Heart left ventricle (tissue), 16 donors: ENCODE results near the gene BYSL. TPM values are rescaled to one million over a fixed set of nuclear protein-coding genes. Genes with fewer than 3 reads are reported as not detected.

Experiments used
- ATAC-seq, 4 donors: fragments of 200-7000 bp; cut with Tn5 transposase; one replicate each; pipeline ENCODE4 v1.9.1; 2020 to 2022; ENCODE audit warnings: moderate library complexity in 4 of 4, mild to moderate bottlenecking in 3 of 4, moderate number of reproducible peaks in 1 of 4
- DNase-seq, 5 donors: peaks; one replicate each; pipeline ENCODE4 v3.0.0-alpha.2; 2020
- H3K27ac ChIP-seq, 12 donors: fragments of 200-600 bp; sonication (generic) in 4 of 12; one replicate each; pipeline versions ENCODE4 v1.5.0 to v1.8.0; 2016 to 2022; ENCODE audit warnings: mild to moderate bottlenecking in 2 of 12
- H3K27me3 ChIP-seq, 9 donors: fragments of 200-600 bp; sonication (generic) in 2 of 9; one replicate each; pipeline versions ENCODE4 v1.5.1 to v1.8.0; 2016 to 2022; ENCODE audit warnings: mild to moderate bottlenecking in 3 of 9
- H3K36me3 ChIP-seq, 9 donors: fragments of 200-600 bp; sonication (generic) in 2 of 9; one replicate each; pipeline versions ENCODE4 v1.5.0 to v1.8.0; 2018 to 2022; ENCODE audit warnings: mild to moderate bottlenecking in 2 of 9
- H3K4me1 ChIP-seq, 12 donors: fragments of 200-600 bp; sonication (generic) in 4 of 12; one replicate each; pipeline versions ENCODE4 v1.5.0 to v1.8.0; 2016 to 2022; ENCODE audit warnings: mild to moderate bottlenecking in 3 of 12
- H3K4me3 ChIP-seq, 12 donors: fragments of 200-600 bp; sonication (generic) in 4 of 12; one replicate each; pipeline versions ENCODE4 v1.5.0 to v1.8.0; 2017 to 2022; ENCODE audit warnings: mild to moderate bottlenecking in 9 of 12, moderate library complexity in 4 of 12
- H3K9me3 ChIP-seq, 12 donors: fragments of 200-600 bp; sonication (generic) in 4 of 12; one replicate each; pipeline versions ENCODE4 v1.5.0 to v1.8.0; 2016 to 2022; ENCODE audit warnings: mild to moderate bottlenecking in 1 of 12
- CTCF ChIP-seq, 12 donors: fragments of 200-600 bp; sonication (generic) in 4 of 12; IDR thresholded peaks; one replicate each; pipeline versions ENCODE4 v1.5.0 to v1.8.0; 2018 to 2022; ENCODE audit warnings: antibody characterized with exemption in 12 of 12, mild to moderate bottlenecking in 5 of 12
- POLR2A ChIP-seq, 2 donors: fragments of 450-650 bp; IDR thresholded peaks; one replicate each; pipeline ENCODE4 v1.6.1; 2017; ENCODE audit warnings: antibody characterized with exemption in 2 of 2, mild to moderate bottlenecking in 2 of 2, moderate library complexity in 2 of 2
- WGBS, 4 donors: extraction: QIAGEN DNeasy Blood & Tissue Kit in 2 of 4; methylation state at CpG; one replicate each; pipeline versions ENCODE4 v1.1.5 to v1.1.7; 2013 to 2018; 5-methylcytosine and 5-hydroxymethylcytosine counted together
- intact Hi-C, 10 donors: fragments of 100-400 bp; cut with DNase I; formaldehyde crosslinking; loops; one replicate each; pipeline versions ENCODE4 v1.11.1 to v1.14.2; 2022
- polyA plus RNA-seq, 2 donors: library from polyadenylated mRNA; stranded (reverse); fragments of 200-250 nt; gene quantifications; one replicate each; pipeline ENCODE4 v1.2.3, GENCODE V29; 2013
- total RNA-seq, 9 donors: library from RNA; depleted of rRNA in 2 of 9; stranded (reverse); fragments of >200 nt in 2 of 9; fragmentation: NEBNext Ultra II Directional in 3 of 9; extraction: Animal tissue kit (Norgen Biotek cat#: 25700) in 3 of 9; gene quantifications; one replicate each; pipeline versions ENCODE4 v1.1.0 to v1.2.4, GENCODE V29; 2016 to 2023
- donor health status: ischemic (EF 13 %, LVEDD 7.1; RV severe dilation, severe dysfunction).
- donor health status: healthy with polysubstance abuse.
- donor health status: DM: no; HTN: yes; CAD: no.
- donor health status: DM: no; HTN: no; CAD: no.
- donor health status: ischemic (EF 25% LVEDD 6.9; RV normal size, moderate dysfunction).
- donor health status: ischemic (EF 25% LVEDD 5.7; RV mildly dilated, moderate dysfunction).
- donor health status: healthy.
- donor health status: DM: yes; HTN: yes; CAD: no.
- donor health status: ischemic (EF 35%, LVEDD 5.7; RV mildly dilated, moderate dysfunction).
- donor health status: nonischemic (EF 11% LVEDD 7.7; RV severe dilation, severe dysfunction).
- donor health status: DM: yes; HTN: yes; CAD: no.
- donor health status: PGD.
- donor health status: ischemic (EF 29% LVEDD 5.4; RV normal size, mild dysfunction).
- donor health status: nonischemic (EF 23%, LVEDD 6.1; RV moderate dilation, normal function).

The BYSL gene
- total and polyA plus RNA-seq, 11 donors, result 4.5 to 26.3 (median 9.2) TPM

GRCh38 chr6:41939848-41940758 is 18.8 kb downstream of the BYSL start:
- TF ChIP-seq POLR2A (IDR thresholded peaks at IDR 0.05) (no peak), CTCF (IDR thresholded peaks at IDR 0.05) (no peak)
- 19 to 39% (median 23%) methylated on average over 21 to 27 of the region's 27 CpGs for WGBS, 4 donors
- intact Hi-C loops, result loop anchor here (1.0 to 10.0 kb wide), 7 partner anchors 93 to 158 kb away; partner anchors contain the start of genes TOMM6 (in 6 of the 10) and PRICKLE4 (in 2 of the 10)
- ATAC-seq, result no peak
- H3K9me3 ChIP-seq, result no peaks in the 10 kb centered on the region
- H3K36me3 ChIP-seq, result peaks cover 0 to 36% (median 15%) of the 10 kb centered on the region in 9 donors
- DNase-seq, result peak in 1 of 5 donors; percentile 43
- no peaks in the 10 kb centered on the region for H3K27me3 ChIP-seq
- peak overlapping the region; percentile 54 to 95 (median 86) for H3K27ac ChIP-seq
- peaks cover 7 to 77% (median 52%) of the 10 kb centered on the region in 12 donors for H3K4me1 ChIP-seq
- peak overlapping the region; percentile 63 to 99 (median 88) for H3K4me3 ChIP-seq

- peaks cover 7 to 70% (median 52%) of the 10 kb centered on the region in 12 donors for H3K4me1 ChIP-seq
- intact Hi-C loops, result loop anchor here in 8 of 10 donors (1.0 to 5.0 kb wide), 6 partner anchors 46 to 159 kb away; partner anchors contain the start of genes PRICKLE4 (in 2 of the 8), TOMM6 (in 1 of the 8) and USP49 (in 1 of the 8)
Observed at GRCh38 chr6:41940759-41941279, 19.5 kb downstream of the BYSL start.

GRCh38 chr6:41941280-41942066 is 20.2 kb downstream of the BYSL start, which contains the start of gene CCND3:
CCND3 (minus strand) TSS chr6:41941808; CDS start chr6:41941649, 159 bp downstream.
- Histone ChIP-seq H3K27ac (peak within 1 kb of the TSS; percentile 54 to 95 (median 86)), H3K27me3 (no peaks in the 10 kb centered on the region), H3K36me3 (peaks cover 0 to 25% (median 3%) of the 10 kb centered on the region in 9 donors), H3K4me3 (peak within 1 kb of the TSS; percentile 63 to 99 (median 88)), H3K9me3 (no peaks in the 10 kb centered on the region), H3K4me1 (peaks cover 7 to 63% (median 46%) of the 10 kb centered on the region in 12 donors)
- peak in 1 of 2 donors; percentile 70 for TF ChIP-seq POLR2A (IDR thresholded peaks at IDR 0.05)
- peak in 2 of 12 donors; percentile 2 to 11 for TF ChIP-seq CTCF (IDR thresholded peaks at IDR 0.05)
- intact Hi-C loops, result loop anchor here in 8 of 10 donors (1.0 to 5.0 kb wide), 5 partner anchors 46 to 159 kb away; partner anchors contain the start of genes PRICKLE4 (in 2 of the 8), TOMM6 (in 1 of the 8) and USP49 (in 1 of the 8)
- DNase-seq, result peak; percentile 94 to 97 (median 95)
- WGBS, 4 donors, result 0 to 1% (median 0%) methylated on average over 44 to 87 of the region's 87 CpGs
- peak; percentile 84 to 95 (median 94) for ATAC-seq

More at GRCh38 chr6:41940759-41941279, 19.5 kb downstream of the BYSL start:
- Histone ChIP-seq H3K4me3 (peak overlapping the region; percentile 63 to 99 (median 88)), H3K36me3 (peaks cover 0 to 29% (median 8%) of the 10 kb centered on the region in 9 donors), H3K27me3 (no peaks in the 10 kb centered on the region), H3K27ac (peak overlapping the region; percentile 54 to 95 (median 86)), H3K9me3 (no peaks in the 10 kb centered on the region)
- DNase-seq, result peak; percentile 69 to 80 (median 75)
- TF ChIP-seq CTCF (IDR thresholded peaks at IDR 0.05) (peak in 2 of 12 donors; percentile 11 to 21), POLR2A (IDR thresholded peaks at IDR 0.05) (no peak)
- WGBS, 4 donors, result 0% methylated on average over 21 to 38 of the region's 38 CpGs
- ATAC-seq, result peak; percentile 5 to 63 (median 24)
